Caco-2 (cell line): ENCODE measurements around the gene UTY. TPM values are rescaled to one million over a fixed set of nuclear protein-coding genes. Genes with fewer than 3 reads are reported as not detected.

Experiments used
- BruUV-seq: library from RNA; stranded (reverse); fragments of 400-500 nt; replicated peaks from 2 replicates; lab custom pipeline; 2021; lab: Mats Ljungman, UMichigan
- CTCF ChIA-PET: fragments of 300-600 bp; sonication (Branson Sonifier 250); formaldehyde crosslinking; loops from one replicate; lab custom pipeline; 2022; ENCODE audit warnings: antibody characterized with exemption; lab: Charles Lee
- POLR2A ChIA-PET: fragments of 300-600 bp; sonication (Branson Sonifier 250); formaldehyde crosslinking; loops from one replicate; lab custom pipeline; 2022; ENCODE audit warnings: antibody characterized with exemption; lab: Charles Lee
- DNase-seq, 2 experiments: peaks; one replicate each; pipeline versions ENCODE4 v3.0.0 to v3.0.0-alpha.2; 2020 to 2022
- H3K27me3 ChIP-seq: replicated peaks from 2 replicates; pipeline ENCODE4 v1.6.0; 2011; ENCODE audit warnings: low read length; ENCODE audit not compliant: control insufficient read depth, insufficient read depth
- H3K36me3 ChIP-seq: 2 replicates; pipeline ENCODE4 v1.5.1; 2011; ENCODE audit warnings: low read length; ENCODE audit not compliant: control insufficient read depth, insufficient read depth
- H3K4me1 ChIP-seq: fragments of 250-450 bp; sonication (Bioruptor Pico); 2 replicates; pipeline ENCODE4 v1.5.1; 2020; ENCODE audit warnings: mild to moderate bottlenecking
- H3K4me3 ChIP-seq: 2 replicates; pipeline ENCODE4 v1.5.1; 2011; ENCODE audit warnings: low read depth, mild to moderate bottlenecking, control low read depth, low read length
- H3K9me3 ChIP-seq: fragments of 250-450 bp; sonication (Bioruptor Pico); 2 replicates; pipeline ENCODE4 v1.5.1; 2020; ENCODE audit warnings: mild to moderate bottlenecking, moderate library complexity
- H3K27ac Mint-ChIP-seq: one replicate; pipeline ENCODE4 v1.8.0; 2022; ENCODE audit warnings: mixed read lengths; ENCODE audit not compliant: unreplicated experiment
- H3K27me3 Mint-ChIP-seq: one replicate; pipeline ENCODE4 v1.8.0; 2022; ENCODE audit warnings: mixed read lengths; ENCODE audit not compliant: insufficient read depth, unreplicated experiment
- H3K36me3 Mint-ChIP-seq: one replicate; pipeline ENCODE4 v1.8.0; 2022; ENCODE audit warnings: mild to moderate bottlenecking, mixed read lengths; ENCODE audit not compliant: insufficient read depth, unreplicated experiment
- H3K4me1 Mint-ChIP-seq: one replicate; pipeline ENCODE4 v1.8.0; 2022; ENCODE audit warnings: low read depth, mixed read lengths; ENCODE audit not compliant: unreplicated experiment
- H3K4me3 Mint-ChIP-seq: one replicate; pipeline ENCODE4 v1.8.0; 2022; ENCODE audit warnings: mild to moderate bottlenecking, moderate library complexity, mixed read lengths; ENCODE audit not compliant: unreplicated experiment
- H3K9me3 Mint-ChIP-seq: one replicate; pipeline ENCODE4 v1.8.0; 2022; ENCODE audit warnings: mixed read lengths; ENCODE audit not compliant: unreplicated experiment
- CTCF ChIP-seq, 2 experiments: fragments of 200-600 bp in 1 of 2; IDR thresholded peaks; 1 replicate in 1 of 2; 2 replicates in 1 of 2; pipeline versions ENCODE4 v1.5.1 to v1.8.0; 2011 to 2022; ENCODE audit warnings: antibody characterized with exemption in 1 of 2, control low read depth in 1 of 2, inconsistent platforms in 1 of 2, low read depth in 1 of 2, low read length in 1 of 2, mild to moderate bottlenecking in 1 of 2, moderate library complexity in 1 of 2; ENCODE audit not compliant: insufficient read depth in 1 of 2, severe bottlenecking in 1 of 2, unreplicated experiment in 1 of 2
- intact Hi-C: fragments of 100-400 bp; cut with micrococcal nuclease; formaldehyde crosslinking; loops from one replicate; pipeline ENCODE4 v1.10.0; 2022; ENCODE audit not compliant: unreplicated experiment
- total RNA-seq: library from RNA; stranded (reverse); gene quantifications from 2 replicates; pipeline ENCODE4 v1.2.3, GENCODE V29; 2022

The UTY gene
- total RNA-seq, 1 experiment from 2014 or later = not detected

GRCh38 chrY:13370245-13370644, 109.6 kb downstream of the UTY start:
- Histone ChIP-seq H3K4me3 (no peak overlapping the region), H3K9me3 (no peaks in the 10 kb centered on the region), H3K27me3 (no peaks in the 10 kb centered on the region), H3K36me3 (no peaks in the 10 kb centered on the region), H3K4me1 (no peaks in the 10 kb centered on the region)
- BruUV-seq = no TSS peak
- CTCF ChIA-PET = no interaction called here
- POLR2A ChIA-PET = no interaction called here
- H3K4me1 Mint-ChIP-seq = no peaks in the 10 kb centered on the region
- H3K27me3 Mint-ChIP-seq = no peaks in the 10 kb centered on the region
- TF ChIP-seq CTCF (IDR thresholded peaks at IDR 0.05; ENCODE audit: insufficient read depth in 1 of 2, low read depth in 1 of 2, low read length in 1 of 2, severe bottlenecking in 1 of 2, unreplicated experiment in 1 of 2) = no peak
- intact Hi-C loops = no loop called here
- no peak overlapping the region for H3K27ac Mint-ChIP-seq
- no peaks in the 10 kb centered on the region for H3K36me3 Mint-ChIP-seq
- no peak for DNase-seq
- H3K4me3 Mint-ChIP-seq = no peak overlapping the region
- H3K9me3 Mint-ChIP-seq = no peaks in the 10 kb centered on the region

GRCh38 chrY:13368513-13368845, 111.4 kb downstream of the UTY start:
- H3K4me1 Mint-ChIP-seq = no peaks in the 10 kb centered on the region
- H3K4me3 Mint-ChIP-seq = no peak overlapping the region
- TF ChIP-seq CTCF (IDR thresholded peaks at IDR 0.05; ENCODE audit: insufficient read depth in 1 of 2, low read depth in 1 of 2, low read length in 1 of 2, severe bottlenecking in 1 of 2, unreplicated experiment in 1 of 2) = no peak
- DNase-seq = no peak
- intact Hi-C loops = no loop called here
- H3K27ac Mint-ChIP-seq = no peak overlapping the region
- CTCF ChIA-PET = no interaction called here
- POLR2A ChIA-PET = no interaction called here
- no peaks in the 10 kb centered on the region for H3K36me3 Mint-ChIP-seq
- Histone ChIP-seq H3K27me3 (no peaks in the 10 kb centered on the region), H3K9me3 (no peaks in the 10 kb centered on the region), H3K4me3 (no peak overlapping the region), H3K36me3 (no peaks in the 10 kb centered on the region), H3K4me1 (no peaks in the 10 kb centered on the region)
- H3K9me3 Mint-ChIP-seq = no peaks in the 10 kb centered on the region
- no peaks in the 10 kb centered on the region for H3K27me3 Mint-ChIP-seq
- BruUV-seq = no TSS peak

- CTCF ChIA-PET = no interaction called here
- Histone ChIP-seq H3K9me3 (no peaks in the 10 kb centered on the region), H3K4me3 (no peak overlapping the region), H3K4me1 (no peaks in the 10 kb centered on the region), H3K36me3 (no peaks in the 10 kb centered on the region), H3K27me3 (no peaks in the 10 kb centered on the region)
- Mint-ChIP-seq H3K4me3 (no peak overlapping the region), H3K4me1 (no peaks in the 10 kb centered on the region), H3K9me3 (no peaks in the 10 kb centered on the region), H3K27me3 (no peaks in the 10 kb centered on the region), H3K27ac (no peak overlapping the region), H3K36me3 (no peaks in the 10 kb centered on the region)
- no peak for DNase-seq
- TF ChIP-seq CTCF (IDR thresholded peaks at IDR 0.05; ENCODE audit: insufficient read depth in 1 of 2, low read depth in 1 of 2, low read length in 1 of 2, severe bottlenecking in 1 of 2, unreplicated experiment in 1 of 2) = no peak
- POLR2A ChIA-PET = no interaction called here
- no TSS peak for BruUV-seq
- intact Hi-C loops = no loop called here
Observed at GRCh38 chrY:13363641-13364040, 116.2 kb downstream of the UTY start.
